DND-41 (cell line): ENCODE data around the gene COL15A1.

Experiments used
- CTCF ChIP-seq: IDR thresholded peaks from 2 replicates; pipeline ENCODE4 v1.5.1; 2012; ENCODE audit warnings: borderline replicate concordance, low read length, moderate library complexity, mild to moderate bottlenecking; ENCODE audit not compliant: poor library complexity, severe bottlenecking; ENCODE audit errors: extremely low read depth
- EZH2 ChIP-seq: IDR thresholded peaks from 3 replicates; pipeline ENCODE4 v1.6.1; 2012; ENCODE audit warnings: borderline replicate concordance, low read depth, mild to moderate bottlenecking, moderate library complexity, low read length, inconsistent platforms; ENCODE audit not compliant: severe bottlenecking

- TF ChIP-seq EZH2 (no peak), CTCF (no peak)
These were observed 135.8 kb downstream of the COL15A1 start for GRCh38 chr9:99079542-99079941.
